ENCODE measurements around the gene KRT84.

- TF ChIP-seq, protein P1, sequence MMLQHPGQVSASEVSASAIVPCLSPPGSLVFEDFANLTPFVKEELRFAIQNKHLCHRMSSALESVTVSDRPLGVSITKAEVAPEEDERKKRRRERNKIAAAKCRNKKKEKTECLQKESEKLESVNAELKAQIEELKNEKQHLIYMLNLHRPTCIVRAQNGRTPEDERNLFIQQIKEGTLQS (IDR thresholded peaks at IDR 0.05), result no peak
- TF ChIP-seq, protein P1 (CRISPR knock-in tag; conservative IDR thresholded peaks at IDR 0.05), result no peak
- TF ChIP-seq CTCF (IDR thresholded peaks at IDR 0.05 in 2 of 3, conservative IDR thresholded peaks at IDR 0.05 in 1 of 3; ENCODE audit: insufficient read depth in 2 of 3, low read depth in 1 of 3, low read length in 3 of 3), result no peak
- no peak for TF ChIP-seq EP300 (IDR thresholded peaks at IDR 0.05; ENCODE audit: low read length)
- TF ChIP-seq SMAD4 (CRISPR knock-in tag; conservative IDR thresholded peaks at IDR 0.05), result no peak
- TF ChIP-seq, protein P2, sequence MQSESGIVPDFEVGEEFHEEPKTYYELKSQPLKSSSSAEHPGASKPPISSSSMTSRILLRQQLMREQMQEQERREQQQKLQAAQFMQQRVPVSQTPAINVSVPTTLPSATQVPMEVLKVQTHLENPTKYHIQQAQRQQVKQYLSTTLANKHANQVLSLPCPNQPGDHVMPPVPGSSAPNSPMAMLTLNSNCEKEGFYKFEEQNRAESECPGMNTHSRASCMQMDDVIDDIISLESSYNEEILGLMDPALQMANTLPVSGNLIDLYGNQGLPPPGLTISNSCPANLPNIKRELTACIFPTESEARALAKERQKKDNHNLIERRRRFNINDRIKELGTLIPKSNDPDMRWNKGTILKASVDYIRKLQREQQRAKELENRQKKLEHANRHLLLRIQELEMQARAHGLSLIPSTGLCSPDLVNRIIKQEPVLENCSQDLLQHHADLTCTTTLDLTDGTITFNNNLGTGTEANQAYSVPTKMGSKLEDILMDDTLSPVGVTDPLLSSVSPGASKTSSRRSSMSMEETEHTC (IDR thresholded peaks at IDR 0.05), result no peak
- TF ChIP-seq FOXK1 (CRISPR knock-in tag; IDR thresholded peaks at IDR 0.05; ENCODE audit: borderline replicate concordance), result no peak
- no peak for TF ChIP-seq POLR2A (conservative IDR thresholded peaks at IDR 0.05)
- no peak for TF ChIP-seq POLR2AphosphoS5 (IDR thresholded peaks at IDR 0.05; ENCODE audit: control insufficient read depth, insufficient read depth, low read depth, low read length)
- TF ChIP-seq FOXK2 (conservative IDR thresholded peaks at IDR 0.05 in 1 of 2, IDR thresholded peaks at IDR 0.05 in 1 of 2; ENCODE audit: low read depth in 2 of 2), result no peak
- TF ChIP-seq PHF8 (IDR thresholded peaks at IDR 0.05; ENCODE audit: borderline replicate concordance, low read length), result no peak
- TF ChIP-seq, protein P3, sequence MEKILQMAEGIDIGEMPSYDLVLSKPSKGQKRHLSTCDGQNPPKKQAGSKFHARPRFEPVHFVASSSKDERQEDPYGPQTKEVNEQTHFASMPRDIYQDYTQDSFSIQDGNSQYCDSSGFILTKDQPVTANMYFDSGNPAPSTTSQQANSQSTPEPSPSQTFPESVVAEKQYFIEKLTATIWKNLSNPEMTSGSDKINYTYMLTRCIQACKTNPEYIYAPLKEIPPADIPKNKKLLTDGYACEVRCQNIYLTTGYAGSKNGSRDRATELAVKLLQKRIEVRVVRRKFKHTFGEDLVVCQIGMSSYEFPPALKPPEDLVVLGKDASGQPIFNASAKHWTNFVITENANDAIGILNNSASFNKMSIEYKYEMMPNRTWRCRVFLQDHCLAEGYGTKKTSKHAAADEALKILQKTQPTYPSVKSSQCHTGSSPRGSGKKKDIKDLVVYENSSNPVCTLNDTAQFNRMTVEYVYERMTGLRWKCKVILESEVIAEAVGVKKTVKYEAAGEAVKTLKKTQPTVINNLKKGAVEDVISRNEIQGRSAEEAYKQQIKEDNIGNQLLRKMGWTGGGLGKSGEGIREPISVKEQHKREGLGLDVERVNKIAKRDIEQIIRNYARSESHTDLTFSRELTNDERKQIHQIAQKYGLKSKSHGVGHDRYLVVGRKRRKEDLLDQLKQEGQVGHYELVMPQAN (IDR thresholded peaks at IDR 0.05; ENCODE audit: borderline replicate concordance), result no peak
Measured at GRCh38 chr12:52382854-52383253, 2.6 kb downstream of the KRT84 start.
